Measurements from ENCODE around the gene ATG7.

DNA sequence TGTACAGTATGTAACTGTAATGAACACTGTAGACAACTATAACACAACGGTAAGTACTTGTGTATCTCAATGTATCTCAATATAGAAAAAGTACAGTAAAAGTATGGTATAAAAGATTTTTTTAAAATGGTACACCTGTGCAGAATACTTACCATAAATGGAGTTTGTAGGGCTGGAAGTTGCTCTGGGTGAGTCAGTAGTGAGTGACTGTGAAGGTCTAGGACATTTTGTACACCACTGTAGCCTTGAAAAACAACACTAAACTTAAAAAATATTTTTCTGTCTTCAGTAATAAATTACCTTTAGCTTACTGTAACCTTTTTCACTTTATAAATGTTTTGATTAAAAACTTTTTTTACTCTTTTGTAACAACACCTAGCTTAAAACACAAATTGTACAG lies 142.9 kb downstream of the ATG7 start:
- TF ChIP-seq, protein P1, sequence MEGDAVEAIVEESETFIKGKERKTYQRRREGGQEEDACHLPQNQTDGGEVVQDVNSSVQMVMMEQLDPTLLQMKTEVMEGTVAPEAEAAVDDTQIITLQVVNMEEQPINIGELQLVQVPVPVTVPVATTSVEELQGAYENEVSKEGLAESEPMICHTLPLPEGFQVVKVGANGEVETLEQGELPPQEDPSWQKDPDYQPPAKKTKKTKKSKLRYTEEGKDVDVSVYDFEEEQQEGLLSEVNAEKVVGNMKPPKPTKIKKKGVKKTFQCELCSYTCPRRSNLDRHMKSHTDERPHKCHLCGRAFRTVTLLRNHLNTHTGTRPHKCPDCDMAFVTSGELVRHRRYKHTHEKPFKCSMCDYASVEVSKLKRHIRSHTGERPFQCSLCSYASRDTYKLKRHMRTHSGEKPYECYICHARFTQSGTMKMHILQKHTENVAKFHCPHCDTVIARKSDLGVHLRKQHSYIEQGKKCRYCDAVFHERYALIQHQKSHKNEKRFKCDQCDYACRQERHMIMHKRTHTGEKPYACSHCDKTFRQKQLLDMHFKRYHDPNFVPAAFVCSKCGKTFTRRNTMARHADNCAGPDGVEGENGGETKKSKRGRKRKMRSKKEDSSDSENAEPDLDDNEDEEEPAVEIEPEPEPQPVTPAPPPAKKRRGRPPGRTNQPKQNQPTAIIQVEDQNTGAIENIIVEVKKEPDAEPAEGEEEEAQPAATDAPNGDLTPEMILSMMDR (IDR thresholded peaks at IDR 0.05; ENCODE audit: poor library complexity) = no peak
- no peak for TF ChIP-seq EZH2phosphoT487 (IDR thresholded peaks at IDR 0.05; ENCODE audit: low read depth, severe bottlenecking, unreplicated experiment)

Measured in hepatocyte (in vitro differentiated cells).